H1 (cell line): ENCODE results near the gene PLPP7. TPM values are rescaled to one million over a fixed set of nuclear protein-coding genes. Genes with fewer than 3 reads are reported as not detected.

Experiments
- CTCF ChIA-PET: fragments of 300-600 bp; sonication (Branson Sonifier 250); formaldehyde crosslinking; loops from one replicate; lab custom pipeline; 2021; ENCODE audit not compliant: partially characterized antibody; lab: Charles Lee
- POLR2A ChIA-PET: fragments of 300-600 bp; sonication (Branson Sonifier 250); formaldehyde crosslinking; loops from one replicate; lab custom pipeline; 2021; ENCODE audit warnings: inconsistent platforms; ENCODE audit not compliant: partially characterized antibody; lab: Charles Lee
- DNase-seq, 2 experiments: peaks; one replicate each; pipeline versions ENCODE4 v3.0.0 to v3.0.0-alpha.2; 2010 to 2022; ENCODE audit warnings: low spot score in 2 of 2, low read depth in 1 of 2, mixed read lengths in 1 of 2
- FAIRE-seq: peaks from 2 replicates; lab custom pipeline; 2011; peaks lifted over from hg19 to GRCh38; lab: Jason Lieb, UNC
- H2AFZ ChIP-seq: 2 replicates; pipeline ENCODE4 v1.8.1; 2012; ENCODE audit warnings: low read length, inconsistent platforms
- H2AK5ac ChIP-seq: 2 replicates; pipeline ENCODE4 v1.6.1; 2013; ENCODE audit warnings: low read depth, low read length
- H2BK120ac ChIP-seq: replicated peaks from 2 replicates; pipeline ENCODE3; 2013; ENCODE audit warnings: low read depth, low read length, inconsistent platforms
- H2BK12ac ChIP-seq: 2 replicates; pipeline ENCODE4 v1.6.1; 2013; ENCODE audit warnings: low read depth, low read length
- H2BK15ac ChIP-seq: 2 replicates; pipeline ENCODE4 v1.6.1; 2013; ENCODE audit warnings: low read length
- H2BK20ac ChIP-seq: 2 replicates; pipeline ENCODE4 v1.6.1; 2013; ENCODE audit warnings: low read length
- H2BK5ac ChIP-seq: 2 replicates; pipeline ENCODE4 v1.6.1; 2013; ENCODE audit warnings: low read depth, low read length
- H3K14ac ChIP-seq: 2 replicates; pipeline ENCODE4 v1.6.1; 2013; ENCODE audit warnings: inconsistent platforms; ENCODE audit not compliant: insufficient read length
- H3K18ac ChIP-seq: 2 replicates; pipeline ENCODE4 v1.6.1; 2013; ENCODE audit warnings: low read length; ENCODE audit errors: extremely low read depth
- H3K23ac ChIP-seq: 2 replicates; pipeline ENCODE4 v1.6.1; 2013; ENCODE audit warnings: inconsistent platforms; ENCODE audit not compliant: insufficient read length
- H3K23me2 ChIP-seq: 2 replicates; pipeline ENCODE4 v1.6.1; 2013; ENCODE audit warnings: low read depth, low read length
- H3K27ac ChIP-seq: 2 replicates; pipeline ENCODE4 v1.6.1; 2011; ENCODE audit warnings: low read depth, low read length, inconsistent platforms
- H3K27me3 ChIP-seq, 4 experiments: replicated peaks in 1 of 4; 1 replicate in 1 of 4; 2 replicates in 3 of 4; pipeline versions ENCODE4 v1.6.1 to v1.8.1; 2011 to 2013; ENCODE audit warnings: low read length in 3 of 4, mild to moderate bottlenecking in 3 of 4, inconsistent platforms in 2 of 4, mixed read lengths in 2 of 4, moderate library complexity in 1 of 4; ENCODE audit not compliant: control insufficient read depth in 3 of 4, insufficient read depth in 3 of 4; ENCODE audit errors: extremely low read depth in 1 of 4
- H3K36me3 ChIP-seq, 4 experiments: 2 replicates each; pipeline versions ENCODE4 v1.6.1 to v1.8.1; 2011 to 2013; ENCODE audit warnings: mild to moderate bottlenecking in 4 of 4, low read length in 3 of 4, moderate library complexity in 2 of 4, control low read depth in 1 of 4, inconsistent platforms in 1 of 4; ENCODE audit not compliant: insufficient read depth in 4 of 4, control insufficient read depth in 2 of 4
- H3K4ac ChIP-seq: replicated peaks from 2 replicates; pipeline ENCODE3; 2013; ENCODE audit warnings: low read length, low read depth, mixed read lengths, inconsistent platforms; ENCODE audit not compliant: insufficient read length
- H3K4me1 ChIP-seq, 4 experiments: replicated peaks in 1 of 4; 1 replicate in 1 of 4; 2 replicates in 3 of 4; pipeline versions ENCODE4 v1.6.1 to v1.8.1; 2011 to 2013; ENCODE audit warnings: low read length in 3 of 4, inconsistent platforms in 2 of 4, mixed read lengths in 1 of 4; ENCODE audit not compliant: insufficient read depth in 4 of 4, control insufficient read depth in 3 of 4
- H3K4me2 ChIP-seq, 2 experiments: 2 replicates each; pipeline versions ENCODE4 v1.6.1 to v1.8.1; 2011 to 2013; ENCODE audit warnings: low read depth in 2 of 2, low read length in 2 of 2, control low read depth in 1 of 2, inconsistent platforms in 1 of 2, mild to moderate bottlenecking in 1 of 2; ENCODE audit not compliant: insufficient read depth in 1 of 2
- H3K4me3 ChIP-seq, 4 experiments: fragments of 200-600, 300-600 bp in 1 of 4; sonication (generic), shearing (Covaris generic), sonication (Bioruptor Twin) in 1 of 4; 2 replicates each; pipeline versions ENCODE4 v1.5.1 to v1.8.1; 2011 to 2016; ENCODE audit warnings: low read length in 4 of 4, low read depth in 3 of 4, control low read depth in 2 of 4, inconsistent platforms in 2 of 4, mild to moderate bottlenecking in 2 of 4, mixed read lengths in 1 of 4, moderate library complexity in 1 of 4; ENCODE audit not compliant: insufficient read depth in 2 of 4; ENCODE audit errors: extremely low read depth in 1 of 4
- H3K56ac ChIP-seq: replicated peaks from 2 replicates; pipeline ENCODE3; 2013; ENCODE audit warnings: low read depth, mild to moderate bottlenecking, mixed read lengths, low read length, inconsistent platforms; ENCODE audit not compliant: insufficient read length
- H3K79me1 ChIP-seq: 2 replicates; pipeline ENCODE4 v1.6.1; 2013; ENCODE audit warnings: low read depth, low read length, control low read depth
- H3K79me2 ChIP-seq, 2 experiments: 2 replicates each; pipeline versions ENCODE4 v1.6.1 to v1.8.1; 2012 to 2013; ENCODE audit warnings: low read length in 2 of 2, mild to moderate bottlenecking in 2 of 2, inconsistent platforms in 1 of 2; ENCODE audit not compliant: insufficient read depth in 2 of 2, control insufficient read depth in 1 of 2
- H3K9ac ChIP-seq, 4 experiments: replicated peaks in 1 of 4; 1 replicate in 1 of 4; 2 replicates in 3 of 4; pipeline versions ENCODE4 v1.6.1 to v1.8.1; 2011 to 2013; ENCODE audit warnings: low read depth in 3 of 4, low read length in 3 of 4, control low read depth in 2 of 4, mild to moderate bottlenecking in 2 of 4, moderate library complexity in 2 of 4, inconsistent platforms in 1 of 4; ENCODE audit errors: extremely low read depth in 1 of 4
- H3K9me3 ChIP-seq, 2 experiments: 2 replicates each; pipeline versions ENCODE4 v1.6.1 to v1.8.1; 2012 to 2013; ENCODE audit warnings: mild to moderate bottlenecking in 2 of 2, moderate library complexity in 2 of 2, control low read depth in 1 of 2, inconsistent platforms in 1 of 2, low read depth in 1 of 2, low read length in 1 of 2, mixed read lengths in 1 of 2; ENCODE audit not compliant: insufficient read depth in 2 of 2
- H4K20me1 ChIP-seq, 2 experiments: replicated peaks in 1 of 2; 2 replicates each; pipeline versions ENCODE3 to v1.8.1; 2011 to 2013; ENCODE audit warnings: inconsistent platforms in 2 of 2, low read length in 2 of 2, mild to moderate bottlenecking in 1 of 2; ENCODE audit not compliant: insufficient read depth in 2 of 2, control insufficient read depth in 1 of 2
- H4K5ac ChIP-seq: 2 replicates; pipeline ENCODE4 v1.6.1; 2013; ENCODE audit warnings: low read length, low read depth, mixed read lengths, inconsistent platforms; ENCODE audit not compliant: insufficient read length
- H4K8ac ChIP-seq: 2 replicates; pipeline ENCODE4 v1.8.0; 2013; ENCODE audit warnings: mild to moderate bottlenecking, moderate library complexity, low read length, inconsistent platforms; ENCODE audit not compliant: insufficient read depth; ENCODE audit errors: extremely low read depth
- H4K91ac ChIP-seq: replicated peaks from 2 replicates; pipeline ENCODE3; 2013; ENCODE audit warnings: low read length, mixed read lengths, inconsistent platforms; ENCODE audit not compliant: insufficient read length
- ATF3 ChIP-seq: IDR thresholded peaks from 2 replicates; pipeline ENCODE4 v1.6.1; 2011; ENCODE audit warnings: low read depth, mild to moderate bottlenecking, low read length; ENCODE audit not compliant: insufficient read depth
- KDM4A ChIP-seq: IDR thresholded peaks from one replicate; pipeline ENCODE4 v1.7.1; 2012; ENCODE audit warnings: low read depth, mild to moderate bottlenecking, moderate library complexity, low read length, inconsistent platforms; ENCODE audit not compliant: severe bottlenecking
- TCF12 ChIP-seq: IDR thresholded peaks from 2 replicates; pipeline ENCODE4 v1.6.1; 2011; ENCODE audit warnings: low read depth, mild to moderate bottlenecking, low read length
- WGBS, 2 experiments: shearing (Covaris generic) in 1 of 2; methylation state at CpG; one replicate each; pipeline versions ENCODE4 v1.1.6 to v1.1.7; 2013 to 2015; ENCODE audit warnings: low lambda C conversion rate in 2 of 2, mixed read lengths in 2 of 2, inconsistent platforms in 1 of 2, low coverage in 1 of 2, missing lambda C conversion rate in 1 of 2; ENCODE audit not compliant: insufficient replicate concordance in 2 of 2, insufficient coverage in 1 of 2, insufficient read length in 1 of 2; ENCODE audit errors: extremely low coverage in 1 of 2, missing lambda C conversion rate in 1 of 2; 5-methylcytosine and 5-hydroxymethylcytosine counted together
- polyA plus RNA-seq, 7 experiments: library from polyadenylated mRNA; depleted of rRNA in 3 of 7; stranded (reverse) in 5 of 7; unstranded in 2 of 7; fragments of >200 nt in 5 of 7; fragments of 200-250 nt in 2 of 7; gene quantifications; 1 replicate in 5 of 7; 2 replicates in 1 of 7; 4 replicates in 1 of 7; pipeline versions ENCODE4 v1.2.1 to v1.2.3, GENCODE V29; 2011 to 2013; ENCODE audit warnings: missing spikeins in 2 of 7, mixed read lengths in 2 of 7
- total RNA-seq: library from RNA; stranded (reverse); fragmentation: NEBNext Ultra II Directional; extraction: Animal tissue kit (Norgen Biotek cat#: 25700); gene quantifications from 2 replicates; pipeline ENCODE4 v1.2.1, GENCODE V29; 2021

Gene PLPP7
- total and polyA plus RNA-seq, 2 of the 8 experiments (the other 6 are each of a cell fraction or from before 2014, with no cell fraction given): 3.4 to 3.9 TPM

GRCh38 chr9:131274674-131275331 is 14.7 kb upstream of the PLPP7 start:
- H3K4me2 ChIP-seq: no peak overlapping the region

More at GRCh38 chr9:131274674-131275331, 14.7 kb upstream of the PLPP7 start:
- FAIRE-seq (no peak), DNase-seq (no peak)
- no peak overlapping the region for H3K4ac ChIP-seq
- no peak overlapping the region for H3K56ac ChIP-seq
- no peaks in the 10 kb centered on the region for H3K79me1 ChIP-seq
- H3K36me3 ChIP-seq: no peaks in the 10 kb centered on the region
- no peak overlapping the region for H3K18ac ChIP-seq
- peaks cover 2% of the 10 kb centered on the region; the same call in 1 of the 2 replicates for H3K23me2 ChIP-seq
- peaks cover 2 to 20% (median 13%) of the 10 kb centered on the region in 4 experiments; a peak in 6 of 7 replicates for H3K27me3 ChIP-seq
- no peak overlapping the region for H3K27ac ChIP-seq
- no peak overlapping the region; the same call in 1 of the 2 replicates for H2AK5ac ChIP-seq
- no peak overlapping the region for H2BK15ac ChIP-seq
- no peak overlapping the region for H2AFZ ChIP-seq
- no peak overlapping the region for H4K8ac ChIP-seq
- no peak overlapping the region for H2BK5ac ChIP-seq
- H4K20me1 ChIP-seq: no peaks in the 10 kb centered on the region
- no peak overlapping the region for H2BK20ac ChIP-seq
- no peak overlapping the region for H3K9ac ChIP-seq
- TF ChIP-seq ATF3 (0 out of 2 replicates have a peak, but pooled peaks have one; percentile 1), KDM4A (no peak), TCF12 (no peak)
- H3K14ac ChIP-seq: no peak overlapping the region
- H2BK120ac ChIP-seq: no peak overlapping the region
- ChIA-PET POLR2A (interaction anchor here (0.6 to 1.4 kb wide), 2 partner anchors 36 to 58 kb away, joined by 3 read pairs; no protein-coding TSS in a partner anchor), CTCF (interaction anchor here (0.7 to 2.3 kb wide), 15 partner anchors 8 to 1095 kb away, joined by 3 to 14 read pairs (median 4); partner anchors contain the start of gene PLPP7)
- H2BK12ac ChIP-seq: no peak overlapping the region
- H3K4me1 ChIP-seq: peaks cover 0 to 20% (median 13%) of the 10 kb centered on the region in 4 experiments; a peak in 5 of 7 replicates
- no peaks in the 10 kb centered on the region for H3K9me3 ChIP-seq
- no peak overlapping the region for H3K4me3 ChIP-seq
- H4K5ac ChIP-seq: no peak overlapping the region
- H4K91ac ChIP-seq: no peak overlapping the region
- H3K79me2 ChIP-seq: no peaks in the 10 kb centered on the region
- 90% methylated on average over 17 of the region's 18 CpGs; no CpG with 5 or more reads in 1 of the 2 experiments for WGBS, 2 experiments
- H3K23ac ChIP-seq: no peak overlapping the region
